LNCaP clone FGC (cell line): Measurements from ENCODE around the gene ADARB2.
"Not testable (repeated sequence)": the region's sequence is repeated elsewhere in the genome, so short reads cannot be mapped to it uniquely, and the experiment has no call there.

Source experiments
- DNase-seq: peaks from one replicate; pipeline ENCODE4 v3.0.0-alpha.2; 2011; ENCODE audit warnings: low read depth
- H3K4me3 ChIP-seq: 2 replicates; pipeline ENCODE4 v1.5.1; 2011; ENCODE audit warnings: mild to moderate bottlenecking, low read depth, low read length, control low read depth
- TF ChIP-seq, protein P1 (sequence below): IDR thresholded peaks from 2 replicates; pipeline ENCODE4 v1.5.1; 2012; ENCODE audit warnings: mild to moderate bottlenecking; ENCODE audit not compliant: control insufficient read depth, insufficient read depth; ENCODE audit errors: extremely low read depth

The ADARB2 gene

GRCh38 chr10:1774796-1775195 is 37.5 kb upstream of the ADARB2 start:
- TF ChIP-seq, protein P1, sequence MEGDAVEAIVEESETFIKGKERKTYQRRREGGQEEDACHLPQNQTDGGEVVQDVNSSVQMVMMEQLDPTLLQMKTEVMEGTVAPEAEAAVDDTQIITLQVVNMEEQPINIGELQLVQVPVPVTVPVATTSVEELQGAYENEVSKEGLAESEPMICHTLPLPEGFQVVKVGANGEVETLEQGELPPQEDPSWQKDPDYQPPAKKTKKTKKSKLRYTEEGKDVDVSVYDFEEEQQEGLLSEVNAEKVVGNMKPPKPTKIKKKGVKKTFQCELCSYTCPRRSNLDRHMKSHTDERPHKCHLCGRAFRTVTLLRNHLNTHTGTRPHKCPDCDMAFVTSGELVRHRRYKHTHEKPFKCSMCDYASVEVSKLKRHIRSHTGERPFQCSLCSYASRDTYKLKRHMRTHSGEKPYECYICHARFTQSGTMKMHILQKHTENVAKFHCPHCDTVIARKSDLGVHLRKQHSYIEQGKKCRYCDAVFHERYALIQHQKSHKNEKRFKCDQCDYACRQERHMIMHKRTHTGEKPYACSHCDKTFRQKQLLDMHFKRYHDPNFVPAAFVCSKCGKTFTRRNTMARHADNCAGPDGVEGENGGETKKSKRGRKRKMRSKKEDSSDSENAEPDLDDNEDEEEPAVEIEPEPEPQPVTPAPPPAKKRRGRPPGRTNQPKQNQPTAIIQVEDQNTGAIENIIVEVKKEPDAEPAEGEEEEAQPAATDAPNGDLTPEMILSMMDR, result no peak
- no peak for DNase-seq
- H3K4me3 ChIP-seq, result no peak overlapping the region

DNA sequence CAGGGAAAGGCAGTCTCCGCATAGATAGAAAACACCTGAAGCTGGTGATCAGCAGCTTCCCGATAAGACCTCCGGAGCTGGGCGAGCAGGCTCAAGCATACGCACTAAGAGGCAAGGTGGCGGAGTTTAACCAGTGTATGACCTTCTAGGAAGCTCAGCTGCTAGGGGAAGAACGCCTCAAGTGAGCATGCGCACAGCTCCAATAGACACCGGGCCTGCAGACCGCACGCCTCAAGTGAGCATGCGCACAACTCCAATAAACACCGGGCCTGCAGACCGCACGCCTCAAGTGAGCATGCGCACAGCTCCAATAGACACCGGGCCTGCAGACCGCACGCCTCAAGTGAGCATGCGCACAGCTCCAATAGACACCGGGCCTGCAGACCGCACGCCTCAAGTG is 35.9 kb upstream of the ADARB2 start:
- not testable (repeated sequence) for H3K4me3 ChIP-seq, DNase-seq

GRCh38 chr10:1766049-1766448 is 28.7 kb upstream of the ADARB2 start:
- no peak for DNase-seq
- H3K4me3 ChIP-seq, result no peak overlapping the region
- TF ChIP-seq, protein P1, result no peak

DNA sequence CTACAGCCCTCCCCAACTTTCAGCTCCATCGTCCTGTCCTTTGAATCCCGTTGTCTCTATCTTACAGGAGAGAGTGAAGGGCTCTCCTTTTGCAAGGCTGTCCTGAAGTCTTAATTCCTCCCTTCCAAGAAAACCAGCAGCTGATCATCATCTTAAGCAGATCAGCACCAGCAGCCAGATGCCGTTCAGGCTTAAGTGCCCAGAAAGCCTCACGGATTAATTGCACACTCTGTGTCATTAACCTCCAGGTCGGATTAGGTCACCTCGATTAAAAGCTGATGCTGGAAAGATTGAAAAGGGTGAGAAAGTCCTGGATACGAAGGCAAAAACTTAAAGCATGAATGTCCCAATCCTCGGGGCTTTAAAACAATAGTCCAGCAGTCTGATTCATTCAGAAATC is 24.8 kb upstream of the ADARB2 start:
- H3K4me3 ChIP-seq, result no peak overlapping the region
- DNase-seq, result no peak
- TF ChIP-seq, protein P1, result no peak

- no peak overlapping the region for H3K4me3 ChIP-seq
- TF ChIP-seq, protein P1, result no peak
- no peak for DNase-seq
Measured at GRCh38 chr10:1754506-1755153, 17.3 kb upstream of the ADARB2 start.

- TF ChIP-seq, protein P1, result no peak
- DNase-seq, result no peak
- no peak overlapping the region for H3K4me3 ChIP-seq
Measured at GRCh38 chr10:1752153-1752552, 14.8 kb upstream of the ADARB2 start.

GRCh38 chr10:1747590-1748157 is 10.3 kb upstream of the ADARB2 start:
- TF ChIP-seq, protein P1, result no peak
- DNase-seq, result no peak
- H3K4me3 ChIP-seq, result no peak overlapping the region
